ENCODE data around the gene IGLL1.

GRCh38 chr22:23604939-23605712 lies 25.0 kb upstream of the IGLL1 start:
- no peak for TF ChIP-seq EZH2phosphoT487 (IDR thresholded peaks at IDR 0.05; ENCODE audit: insufficient read depth, low read depth)
- no peak for TF ChIP-seq EZH2 (IDR thresholded peaks at IDR 0.05; ENCODE audit: insufficient read depth, poor library complexity, severe bottlenecking)

All from GM23248 (cell line).